PC-9 (cell line): ENCODE measurements around the gene CDK12. TPM values are rescaled to one million over a fixed set of nuclear protein-coding genes. Genes with fewer than 3 reads are reported as not detected.
A peak's percentile ranks its signal among the peaks of the same experiment; 100 is the strongest.

Experiments used
- BruUV-seq: library from RNA; stranded (reverse); fragments of 400-500 nt; replicated peaks from 2 replicates; lab custom pipeline; 2021; lab: Mats Ljungman, UMichigan
- CTCF ChIA-PET: fragments of 300-600 bp; sonication (Branson Sonifier 250); formaldehyde crosslinking; loops from one replicate; lab custom pipeline; 2022; ENCODE audit warnings: antibody characterized with exemption; lab: Charles Lee
- POLR2A ChIA-PET: fragments of 300-600 bp; sonication (Branson Sonifier 250); formaldehyde crosslinking; loops from one replicate; lab custom pipeline; 2022; ENCODE audit warnings: antibody characterized with exemption; ENCODE audit not compliant: unreplicated experiment; lab: Charles Lee
- DNase-seq, 2 experiments: peaks; one replicate each; pipeline versions ENCODE4 v3.0.0 to v3.0.0-alpha.2; 2015 to 2022; ENCODE audit warnings: mixed read lengths in 1 of 2
- H2AFZ ChIP-seq: fragments of 200-600 bp; sonication (generic); 2 replicates; pipeline ENCODE4 v1.8.1; 2017; ENCODE audit warnings: antibody characterized with exemption
- H3F3A ChIP-seq: fragments of 200-600 bp; sonication (generic); 2 replicates; pipeline ENCODE4 v1.8.1; 2017; ENCODE audit warnings: antibody characterized with exemption, mild to moderate bottlenecking, low read depth; ENCODE audit not compliant: insufficient read depth
- H3K27ac ChIP-seq: fragments of 200-600 bp; sonication (generic); 2 replicates; pipeline ENCODE4 v1.6.1; 2016; ENCODE audit warnings: mixed run types
- H3K27me3 ChIP-seq: fragments of 200-600 bp; sonication (generic); 2 replicates; pipeline ENCODE4 v1.6.1; 2016; ENCODE audit warnings: low read depth, mixed run types; ENCODE audit not compliant: insufficient read depth
- H3K36me3 ChIP-seq: fragments of 200-600 bp; sonication (generic); 2 replicates; pipeline ENCODE4 v1.6.1; 2016; ENCODE audit warnings: low read depth, mixed run types
- H3K4me1 ChIP-seq: fragments of 200-600 bp; sonication (generic); replicated peaks from 2 replicates; pipeline ENCODE4 v1.6.1; 2016; ENCODE audit warnings: mixed run types; ENCODE audit not compliant: insufficient read depth
- H3K4me2 ChIP-seq: fragments of 200-600 bp; sonication (generic); 2 replicates; pipeline ENCODE4 v1.6.1; 2017; ENCODE audit warnings: mixed run types
- H3K4me3 ChIP-seq: fragments of 200-600 bp; sonication (generic); 2 replicates; pipeline ENCODE4 v1.6.1; 2016; ENCODE audit warnings: mixed run types
- H3K79me2 ChIP-seq: fragments of 200-600 bp; sonication (generic); 2 replicates; pipeline ENCODE4 v1.6.1; 2017; ENCODE audit warnings: low read depth, mixed run types
- H3K9me2 ChIP-seq: fragments of 200-600 bp; sonication (generic); 2 replicates; pipeline ENCODE4 v1.8.1; 2017; ENCODE audit warnings: mild to moderate bottlenecking; ENCODE audit not compliant: insufficient read depth
- H3K9me3 ChIP-seq: fragments of 200-600 bp; sonication (generic); 2 replicates; pipeline ENCODE4 v1.8.1; 2016; ENCODE audit warnings: low read depth; ENCODE audit not compliant: insufficient read depth
- H4K20me1 ChIP-seq: fragments of 200-600 bp; sonication (generic); 2 replicates; pipeline ENCODE4 v1.8.1; 2017; ENCODE audit not compliant: insufficient read depth
- CTCF ChIP-seq: fragments of 200-600 bp; sonication (generic); conservative IDR thresholded peaks from 2 replicates; pipeline ENCODE4 v1.6.1; 2017; ENCODE audit warnings: mixed run types, antibody characterized with exemption, mild to moderate bottlenecking, moderate library complexity
- EZH2 ChIP-seq: fragments of 200-600 bp; sonication (generic); IDR thresholded peaks from 2 replicates; pipeline ENCODE4 v1.8.0; 2017; ENCODE audit warnings: antibody characterized with exemption, low read depth
- intact Hi-C: fragments of 100-400 bp; cut with micrococcal nuclease; formaldehyde crosslinking; loops from one replicate; pipeline ENCODE4 v1.10.0; 2022; ENCODE audit not compliant: unreplicated experiment
- total RNA-seq: library from RNA; stranded (reverse); gene quantifications from 2 replicates; pipeline ENCODE4 v1.2.3, GENCODE V29; 2021

The CDK12 gene
- total RNA-seq, 1 experiment from 2014 or later = 64.3 TPM

GRCh38 chr17:39576187-39576586 is 114.9 kb downstream of the CDK12 start:
- Histone ChIP-seq H3K36me3 (no peaks in the 10 kb centered on the region), H3K27me3 (peaks cover 10% of the 10 kb centered on the region; the same call in 1 of the 2 replicates), H3F3A (peaks cover 10% of the 10 kb centered on the region; the same call in 1 of the 2 replicates), H2AFZ (no peak overlapping the region), H3K4me2 (no peak overlapping the region), H3K79me2 (no peaks in the 10 kb centered on the region), H3K4me3 (no peak overlapping the region), H3K9me2 (no peaks in the 10 kb centered on the region), H3K9me3 (no peaks in the 10 kb centered on the region), H3K27ac (no peak overlapping the region), H3K4me1 (peaks cover 5% of the 10 kb centered on the region; the same call in 1 of the 2 replicates), H4K20me1 (no peaks in the 10 kb centered on the region)
- intact Hi-C loops = no loop called here
- ChIA-PET POLR2A (no interaction called here), CTCF (interaction anchor here (0.6 to 0.9 kb wide), 2 partner anchors 29 to 36 kb away, joined by 3 read pairs; no protein-coding TSS in a partner anchor)
- TF ChIP-seq CTCF = peak; percentile 71
- TF ChIP-seq EZH2 = no peak
- no peak for DNase-seq
- no TSS peak for BruUV-seq

- Histone ChIP-seq H3K27me3 (peaks cover 17% of the 10 kb centered on the region; the same call in 1 of the 2 replicates), H3K27ac (no peak overlapping the region), H3K4me2 (no peak overlapping the region), H3K9me2 (no peaks in the 10 kb centered on the region), H4K20me1 (no peaks in the 10 kb centered on the region), H3K79me2 (no peaks in the 10 kb centered on the region), H3K36me3 (no peaks in the 10 kb centered on the region), H3F3A (no peaks in the 10 kb centered on the region), H3K4me1 (peaks cover 5% of the 10 kb centered on the region; the same call in 1 of the 2 replicates), H3K4me3 (no peak overlapping the region), H3K9me3 (no peaks in the 10 kb centered on the region), H2AFZ (no peak overlapping the region)
- no TSS peak for BruUV-seq
- intact Hi-C loops = no loop called here
- ChIA-PET CTCF (no interaction called here), POLR2A (interaction anchor here (0.7 kb wide), 1 partner anchor 39 kb away, joined by 4 read pairs; no protein-coding TSS in a partner anchor)
- TF ChIP-seq EZH2 = no peak
- TF ChIP-seq CTCF = no peak
- no peak for DNase-seq
Observed at GRCh38 chr17:39578272-39578671, 117.0 kb downstream of the CDK12 start.

GRCh38 chr17:39579318-39580081 is 118.2 kb downstream of the CDK12 start:
- Histone ChIP-seq H3F3A (no peaks in the 10 kb centered on the region), H3K79me2 (no peaks in the 10 kb centered on the region), H3K27ac (no peak overlapping the region), H3K4me1 (no peaks in the 10 kb centered on the region), H3K4me2 (no peak overlapping the region), H3K9me3 (no peaks in the 10 kb centered on the region), H3K4me3 (no peak overlapping the region), H3K36me3 (no peaks in the 10 kb centered on the region), H3K27me3 (peaks cover 17% of the 10 kb centered on the region; the same call in 1 of the 2 replicates), H3K9me2 (no peaks in the 10 kb centered on the region), H2AFZ (no peak overlapping the region), H4K20me1 (no peaks in the 10 kb centered on the region)
- intact Hi-C loops = no loop called here
- CTCF ChIA-PET = no interaction called here
- no peak for DNase-seq
- no TSS peak for BruUV-seq
- no peak for TF ChIP-seq EZH2
- TF ChIP-seq CTCF = no peak
- POLR2A ChIA-PET = interaction anchor here (0.6 kb wide), 1 partner anchor 35 kb away, joined by 5 read pairs; no protein-coding TSS in a partner anchor
